SU-DHL-6 (cell line): ENCODE data around the gene TET2.

Experiments
- H2AFZ ChIP-seq: fragments of 200-600 bp; sonication (generic); 2 replicates; pipeline ENCODE4 v1.6.1; 2014; ENCODE audit warnings: low read depth, mild to moderate bottlenecking, moderate library complexity, mixed read lengths, antibody characterized with exemption, low read length; ENCODE audit not compliant: severe bottlenecking
- H3F3A ChIP-seq: fragments of 200-600 bp; shearing (Covaris generic); 2 replicates; pipeline ENCODE4 v1.6.0; 2016; ENCODE audit warnings: antibody characterized with exemption, mild to moderate bottlenecking; ENCODE audit not compliant: insufficient read depth
- H3K27ac ChIP-seq: fragments of 200-600 bp; sonication (generic); 2 replicates; pipeline ENCODE4 v1.5.1; 2016; ENCODE audit warnings: low read depth, mild to moderate bottlenecking, low read length, moderate library complexity, mixed read lengths
- H3K27me3 ChIP-seq: fragments of 200-600 bp; sonication (generic), shearing (Covaris generic); 2 replicates; pipeline ENCODE4 v1.6.0; 2014; ENCODE audit warnings: mild to moderate bottlenecking, low read length
- H3K36me3 ChIP-seq: fragments of 200-600 bp; sonication (generic); 2 replicates; pipeline ENCODE4 v1.6.1; 2014; ENCODE audit warnings: mild to moderate bottlenecking, low read length, mixed read lengths
- H3K4me2 ChIP-seq: fragments of 300-600, 200-600 bp; shearing (Covaris generic), sonication (generic); 2 replicates; pipeline ENCODE4 v1.6.0; 2014; ENCODE audit warnings: low read length, low read depth, mild to moderate bottlenecking; ENCODE audit not compliant: poor library complexity, severe bottlenecking
- H3K4me3 ChIP-seq: fragments of 200-600 bp; sonication (generic); 2 replicates; pipeline ENCODE4 v1.5.1; 2014; ENCODE audit warnings: antibody characterized with exemption, low read length, mild to moderate bottlenecking, mixed read lengths; ENCODE audit not compliant: insufficient read depth, poor library complexity, severe bottlenecking
- H3K79me2 ChIP-seq: fragments of 200-600 bp; sonication (generic); 2 replicates; pipeline ENCODE4 v1.6.1; 2014; ENCODE audit warnings: mild to moderate bottlenecking, low read length, moderate library complexity; ENCODE audit not compliant: insufficient read depth
- H3K9ac ChIP-seq: fragments of 200-600 bp; sonication (generic); 2 replicates; pipeline ENCODE4 v1.7.0; 2014; ENCODE audit warnings: mild to moderate bottlenecking, low read length
- H3K9me2 ChIP-seq: fragments of 200-600 bp; sonication (generic); replicated peaks from 2 replicates; pipeline ENCODE4 v1.6.1; 2014; ENCODE audit warnings: low read length; ENCODE audit not compliant: insufficient read depth
- H3K9me3 ChIP-seq: fragments of 200-600 bp; sonication (generic); 2 replicates; pipeline ENCODE4 v1.6.1; 2014; ENCODE audit warnings: low read length, mixed read lengths; ENCODE audit not compliant: insufficient read depth
- H4K20me1 ChIP-seq: fragments of 200-600 bp; sonication (generic); 2 replicates; pipeline ENCODE4 v1.6.1; 2014; ENCODE audit warnings: low read depth, mild to moderate bottlenecking, antibody characterized with exemption, low read length, moderate library complexity, mixed read lengths
- CTCF ChIP-seq: fragments of 200-600 bp; sonication (generic); IDR thresholded peaks from one replicate; pipeline ENCODE4 v1.5.1; 2017; ENCODE audit warnings: antibody characterized with exemption, mild to moderate bottlenecking, low read length, moderate library complexity; ENCODE audit not compliant: insufficient read depth, poor library complexity, severe bottlenecking
- EZH2phosphoT487 ChIP-seq: fragments of 200-600 bp; sonication (generic), shearing (Covaris generic); conservative IDR thresholded peaks from 2 replicates; pipeline ENCODE4 v1.6.1; 2018; ENCODE audit warnings: mild to moderate bottlenecking, antibody characterized with exemption, low read length, moderate library complexity, mixed read lengths

Gene TET2

GRCh38 chr4:105240037-105240436 lies 93.4 kb downstream of the TET2 start:
- Histone ChIP-seq H3K4me2 (no peak overlapping the region), H3K79me2 (no peaks in the 10 kb centered on the region), H4K20me1 (no peaks in the 10 kb centered on the region), H3K27me3 (no peaks in the 10 kb centered on the region), H3K4me3 (no peak overlapping the region), H3K9me2 (no peaks in the 10 kb centered on the region), H3K27ac (no peak overlapping the region), H3F3A (no peaks in the 10 kb centered on the region), H3K36me3 (no peaks in the 10 kb centered on the region), H2AFZ (no peak overlapping the region), H3K9me3 (no peaks in the 10 kb centered on the region), H3K9ac (no peak overlapping the region)
- TF ChIP-seq EZH2phosphoT487 (no peak), CTCF (no peak)

- Histone ChIP-seq H3K4me2 (no peak overlapping the region), H3K9me2 (no peaks in the 10 kb centered on the region), H2AFZ (no peak overlapping the region), H3K79me2 (no peaks in the 10 kb centered on the region), H3K27ac (no peak overlapping the region), H3F3A (no peaks in the 10 kb centered on the region), H3K9ac (no peak overlapping the region), H3K27me3 (no peaks in the 10 kb centered on the region), H3K36me3 (no peaks in the 10 kb centered on the region), H3K9me3 (no peaks in the 10 kb centered on the region), H3K4me3 (no peak overlapping the region), H4K20me1 (no peaks in the 10 kb centered on the region)
- TF ChIP-seq EZH2phosphoT487: no peak
- TF ChIP-seq CTCF: no peak
Observed at GRCh38 chr4:105241451-105241850, 94.8 kb downstream of the TET2 start.

GRCh38 chr4:105243446-105243845 lies 96.8 kb downstream of the TET2 start:
- Histone ChIP-seq H3K9me2 (no peaks in the 10 kb centered on the region), H3K36me3 (no peaks in the 10 kb centered on the region), H3K9me3 (no peaks in the 10 kb centered on the region), H3K4me3 (no peak overlapping the region), H3K4me2 (no peak overlapping the region), H3K79me2 (no peaks in the 10 kb centered on the region), H3K9ac (no peak overlapping the region), H2AFZ (no peak overlapping the region), H3K27ac (no peak overlapping the region), H3K27me3 (no peaks in the 10 kb centered on the region), H4K20me1 (no peaks in the 10 kb centered on the region), H3F3A (no peaks in the 10 kb centered on the region)
- TF ChIP-seq CTCF (no peak), EZH2phosphoT487 (no peak)
